ENCODE measurements around the gene ODAD2.

GRCh38 chr10:28012990-28013515 is 14.2 kb upstream of the ODAD2 start:
- TF ChIP-seq CTCF (IDR thresholded peaks at IDR 0.05 in 4 of 5, conservative IDR thresholded peaks at IDR 0.05 in 1 of 5) = no peak
- no peak for TF ChIP-seq POLR2A (IDR thresholded peaks at IDR 0.05)

Data from gastrocnemius medialis (tissue), 4 donors.